Upper lobe of left lung (tissue), 4 donors: ENCODE results near the gene SRGAP2B.
"Not testable (repeated sequence)": the region's sequence is repeated elsewhere in the genome, so short reads cannot be mapped to it uniquely, and the experiment has no call there.

ENCODE experiments used
- CTCF ChIP-seq, 6 experiments: fragments of 450-650 bp in 4 of 6; fragments of 200-600 bp in 2 of 6; sonication (generic) in 2 of 6; IDR thresholded peaks; one replicate each; pipeline ENCODE4 v1.5.1; 2016 to 2019; ENCODE audit warnings: antibody characterized with exemption in 6 of 6
- POLR2AphosphoS5 ChIP-seq, 2 donors: sonication (generic); formaldehyde crosslinking; IDR thresholded peaks; one replicate each; pipeline ENCODE4 v1.5.1; 2017; ENCODE audit warnings: antibody characterized with exemption in 2 of 2

GRCh38 chr1:145001381-145001780 is 93.7 kb downstream of the SRGAP2B start:
- TF ChIP-seq CTCF, POLR2AphosphoS5 (IDR thresholded peaks at IDR 0.05): not testable (repeated sequence)
